ENCODE results near the gene HYAL3.

DNA sequence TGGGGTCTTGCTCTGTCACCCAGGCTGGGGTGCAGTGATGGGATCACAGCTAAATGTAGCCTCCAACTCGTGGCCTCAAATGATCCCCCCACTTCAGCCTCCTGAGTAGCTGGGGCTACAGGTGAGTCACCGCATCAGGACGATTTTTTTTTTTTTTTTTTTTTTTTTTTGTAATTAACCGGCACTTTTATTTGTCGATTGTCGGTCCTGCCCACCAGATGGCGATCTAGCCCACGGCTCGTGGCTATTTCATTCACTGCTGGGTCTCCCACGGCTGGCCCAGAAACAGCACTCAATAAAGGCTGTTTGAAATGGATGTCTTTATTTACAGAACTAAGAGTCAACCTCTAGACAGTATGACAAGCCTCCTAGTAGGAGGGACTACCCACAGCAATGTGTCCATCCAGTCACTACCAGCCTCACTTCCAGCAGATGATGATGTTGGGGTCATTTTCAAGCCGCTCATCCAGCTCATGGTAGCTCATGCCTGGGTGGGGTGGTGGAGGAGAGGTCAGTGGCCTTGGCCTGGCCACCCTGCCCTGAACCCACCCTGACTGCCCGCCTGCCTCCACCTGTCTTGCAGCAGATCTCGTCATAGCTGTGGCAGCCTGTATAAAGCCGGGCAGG lies 48.1 kb upstream of the HYAL3 start:
- no peak for TF ChIP-seq FOXP2 (optimal IDR thresholded peaks at IDR 0.05; ENCODE audit: control extremely low read depth, extremely low read length, insufficient read depth)
- no peak for TF ChIP-seq EZH2 (IDR thresholded peaks at IDR 0.05)
